D721Med (cell line): ENCODE results near the gene EFCAB11.

Experiments
- DNase-seq: peaks from one replicate; pipeline ENCODE4 v3.0.0; 2011; ENCODE audit warnings: low spot score; ENCODE audit not compliant: insufficient read length
- FAIRE-seq: peaks from 2 replicates; lab custom pipeline; 2011; peaks lifted over from hg19 to GRCh38; lab: Jason Lieb, UNC
- TF ChIP-seq, protein P1 (sequence below): IDR thresholded peaks from 2 replicates; pipeline ENCODE4 v1.5.1; 2012; ENCODE audit warnings: mild to moderate bottlenecking, control low read depth; ENCODE audit not compliant: insufficient read depth; ENCODE audit errors: missing control alignments

The EFCAB11 gene

DNA sequence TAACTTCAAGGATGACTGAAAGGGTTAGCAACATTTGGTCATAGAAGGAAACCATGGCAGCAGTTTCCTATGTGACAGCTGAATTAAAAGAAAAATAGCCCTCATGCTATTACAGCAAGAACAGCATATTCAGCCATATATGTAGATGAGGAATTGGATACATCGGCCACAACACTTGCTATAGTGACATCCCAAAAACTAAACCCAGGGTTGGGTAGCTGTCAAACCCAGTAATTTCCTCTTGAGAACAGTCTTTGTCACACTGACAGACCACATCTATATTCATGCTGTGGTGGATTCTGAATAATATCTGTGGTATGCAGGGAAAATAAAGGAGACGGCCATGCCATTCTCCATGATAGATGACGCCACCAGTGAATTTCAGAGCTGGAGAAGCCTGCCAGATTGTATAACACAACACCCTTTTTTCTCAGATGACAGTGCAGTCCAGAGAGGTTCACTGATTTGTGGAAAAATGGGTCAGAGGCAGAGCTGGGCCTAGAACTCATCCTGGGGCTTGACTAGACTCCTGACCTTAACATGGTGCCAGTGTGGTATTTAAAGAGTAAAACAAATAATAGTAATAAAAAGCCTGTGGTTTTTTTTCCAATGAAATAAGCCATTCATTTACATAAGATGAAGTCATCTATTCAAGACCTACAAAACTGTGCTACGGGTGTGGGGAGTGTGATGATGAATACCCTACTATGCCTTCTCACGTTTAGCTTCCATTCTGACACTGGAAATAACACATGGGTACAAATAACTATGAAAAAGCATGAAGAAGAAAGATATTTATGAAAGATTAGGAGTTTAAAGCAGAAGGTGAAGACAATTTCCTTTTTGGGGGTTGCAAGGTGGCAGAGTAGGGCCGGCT is 32.3 kb downstream of the EFCAB11 start:
- FAIRE-seq (no peak), DNase-seq (no peak)
- TF ChIP-seq, protein P1, sequence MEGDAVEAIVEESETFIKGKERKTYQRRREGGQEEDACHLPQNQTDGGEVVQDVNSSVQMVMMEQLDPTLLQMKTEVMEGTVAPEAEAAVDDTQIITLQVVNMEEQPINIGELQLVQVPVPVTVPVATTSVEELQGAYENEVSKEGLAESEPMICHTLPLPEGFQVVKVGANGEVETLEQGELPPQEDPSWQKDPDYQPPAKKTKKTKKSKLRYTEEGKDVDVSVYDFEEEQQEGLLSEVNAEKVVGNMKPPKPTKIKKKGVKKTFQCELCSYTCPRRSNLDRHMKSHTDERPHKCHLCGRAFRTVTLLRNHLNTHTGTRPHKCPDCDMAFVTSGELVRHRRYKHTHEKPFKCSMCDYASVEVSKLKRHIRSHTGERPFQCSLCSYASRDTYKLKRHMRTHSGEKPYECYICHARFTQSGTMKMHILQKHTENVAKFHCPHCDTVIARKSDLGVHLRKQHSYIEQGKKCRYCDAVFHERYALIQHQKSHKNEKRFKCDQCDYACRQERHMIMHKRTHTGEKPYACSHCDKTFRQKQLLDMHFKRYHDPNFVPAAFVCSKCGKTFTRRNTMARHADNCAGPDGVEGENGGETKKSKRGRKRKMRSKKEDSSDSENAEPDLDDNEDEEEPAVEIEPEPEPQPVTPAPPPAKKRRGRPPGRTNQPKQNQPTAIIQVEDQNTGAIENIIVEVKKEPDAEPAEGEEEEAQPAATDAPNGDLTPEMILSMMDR = no peak

DNA sequence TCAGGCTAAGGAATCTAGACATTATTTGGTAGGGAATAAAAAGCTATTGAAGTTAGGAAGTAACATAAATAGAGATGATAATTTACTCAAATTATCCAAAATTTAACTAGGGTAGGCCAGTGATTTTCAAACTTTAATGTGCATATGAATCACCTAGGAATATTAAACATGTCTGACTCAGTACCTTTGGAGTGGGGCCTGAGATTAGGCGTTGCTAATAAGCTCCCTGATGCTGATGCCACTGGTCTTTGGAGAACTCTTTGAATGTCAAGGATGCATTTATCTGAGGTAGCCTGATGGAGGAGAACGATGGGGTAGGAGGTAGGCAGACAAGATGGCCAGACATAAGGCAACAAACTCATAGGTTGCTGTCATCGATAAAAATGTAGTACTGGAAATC is 33.2 kb downstream of the EFCAB11 start:
- FAIRE-seq (no peak), DNase-seq (no peak)
- TF ChIP-seq, protein P1 = no peak

DNA sequence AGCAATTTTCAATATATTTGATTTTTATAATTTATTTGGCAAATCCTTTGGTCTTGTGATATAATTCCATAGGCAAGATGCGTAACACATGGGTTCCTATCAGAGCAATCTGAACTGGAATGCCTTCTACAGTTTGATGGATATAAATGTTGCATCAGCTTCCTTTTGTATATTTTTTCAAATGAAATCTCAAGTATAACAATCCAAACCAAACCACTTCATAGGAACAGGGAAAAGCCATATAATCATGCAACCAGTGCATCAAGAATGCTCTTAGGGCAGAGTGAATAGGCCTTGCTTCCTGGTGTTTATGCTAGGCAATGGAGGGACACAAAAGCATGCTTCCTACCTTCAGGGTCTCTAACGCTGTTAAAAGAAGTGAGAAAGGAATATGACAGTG is 34.5 kb downstream of the EFCAB11 start:
- no peak for FAIRE-seq
- TF ChIP-seq, protein P1 = no peak
- no peak for DNase-seq

DNA sequence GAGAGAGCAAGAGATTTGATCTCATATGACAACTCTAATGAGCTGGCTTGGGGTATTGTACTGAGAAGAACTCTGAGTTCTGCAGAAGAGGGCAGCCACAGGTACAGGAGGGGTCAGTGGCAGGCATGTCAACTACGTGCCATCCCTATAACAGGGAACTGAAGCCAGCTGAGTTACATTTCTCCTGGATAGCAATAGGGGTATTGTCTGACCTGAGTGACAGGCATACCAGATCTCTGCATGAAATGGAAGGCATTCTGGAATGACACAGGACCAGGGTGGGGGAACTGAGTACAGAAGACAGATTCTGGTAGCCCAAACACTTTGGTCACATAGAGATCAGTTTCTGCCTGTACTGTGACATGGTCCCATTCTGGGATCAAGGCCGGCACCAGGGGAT is 35.8 kb downstream of the EFCAB11 start:
- no peak for DNase-seq
- TF ChIP-seq, protein P1 = no peak
- FAIRE-seq = no peak

DNA sequence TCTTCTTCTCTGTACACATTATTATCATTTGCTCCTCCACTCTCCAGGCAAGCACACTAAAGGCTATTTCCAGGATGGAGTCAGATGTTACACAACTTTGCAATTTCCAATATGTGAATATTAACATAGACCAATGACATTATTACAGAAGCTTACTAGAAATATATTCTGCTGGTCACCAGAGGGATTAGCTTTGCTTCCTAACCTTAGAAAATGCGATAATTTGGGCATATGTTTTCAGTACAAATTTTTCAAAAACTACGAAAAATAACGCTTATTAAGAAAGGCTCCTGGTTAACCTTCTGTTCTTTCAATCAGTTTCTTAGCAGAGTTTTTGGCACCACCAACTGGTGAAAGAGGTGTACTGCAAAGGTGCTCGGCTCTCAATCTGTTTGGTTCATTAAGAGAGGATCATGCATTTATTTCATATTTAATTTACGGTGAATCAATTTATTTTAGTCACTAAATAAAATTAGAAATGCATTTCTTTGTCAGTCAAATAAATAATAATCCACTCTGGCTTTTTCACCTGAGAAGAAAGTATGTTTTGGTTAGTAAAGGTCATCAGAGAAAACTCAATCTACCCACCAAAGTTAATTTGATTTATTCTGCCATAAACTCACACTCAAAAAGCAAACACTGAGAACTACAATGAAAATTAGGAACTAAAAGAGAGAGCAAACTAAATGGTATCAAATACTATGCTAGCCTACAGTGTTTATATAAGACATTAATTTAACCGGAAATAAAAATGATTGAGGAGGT is 39.2 kb downstream of the EFCAB11 start:
- no peak for DNase-seq
- TF ChIP-seq, protein P1 = peak; percentile 90
- peak; percentile 51 for FAIRE-seq

DNA sequence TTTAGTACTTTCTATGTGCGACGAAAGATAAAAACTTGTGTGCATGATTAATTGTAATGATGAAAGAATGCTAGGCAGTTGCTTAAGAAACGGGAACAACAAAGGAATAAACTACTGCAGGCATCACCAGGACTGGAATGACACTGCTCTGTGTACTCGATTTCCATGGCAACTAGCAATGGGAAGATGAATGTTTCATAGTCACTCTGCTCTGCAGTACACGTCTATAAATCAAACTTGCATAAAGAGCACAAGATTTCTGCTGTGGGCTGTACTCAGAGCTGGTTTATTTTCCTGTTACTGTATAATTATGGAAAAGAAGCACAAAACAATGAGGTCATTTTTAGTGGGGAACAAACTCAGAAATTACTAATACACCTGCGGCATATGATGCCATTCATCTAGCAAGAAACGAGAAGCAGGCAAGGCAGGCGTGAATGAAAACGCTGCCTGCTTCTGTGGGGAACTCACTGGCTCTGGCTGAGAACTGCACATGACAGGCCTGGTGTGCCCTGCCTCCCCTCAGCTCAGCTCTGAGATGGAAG is 41.8 kb downstream of the EFCAB11 start:
- TF ChIP-seq, protein P1 = no peak
- FAIRE-seq (no peak), DNase-seq (no peak)

DNA sequence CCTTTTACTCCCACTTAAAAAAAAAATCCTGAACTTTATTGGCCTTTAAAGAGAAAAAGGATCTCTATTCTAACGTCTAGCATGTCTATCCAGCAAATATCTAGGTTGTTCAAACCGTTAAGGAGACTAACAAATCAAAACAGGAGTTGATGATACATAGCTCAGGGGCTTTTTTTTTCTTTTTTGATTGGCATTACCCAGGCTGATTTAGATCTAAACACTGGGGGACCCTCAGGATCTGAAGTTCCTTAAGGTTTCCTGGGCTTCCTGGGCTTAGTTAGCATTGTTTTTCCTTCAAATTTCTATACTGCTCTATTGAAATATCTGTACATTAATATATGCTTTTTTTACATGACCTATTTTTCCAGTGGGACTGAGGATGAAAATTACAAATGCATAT is 42.3 kb downstream of the EFCAB11 start:
- DNase-seq (no peak), FAIRE-seq (no peak)
- TF ChIP-seq, protein P1 = no peak
